ENCODE measurements around the gene GAS5.

DNA sequence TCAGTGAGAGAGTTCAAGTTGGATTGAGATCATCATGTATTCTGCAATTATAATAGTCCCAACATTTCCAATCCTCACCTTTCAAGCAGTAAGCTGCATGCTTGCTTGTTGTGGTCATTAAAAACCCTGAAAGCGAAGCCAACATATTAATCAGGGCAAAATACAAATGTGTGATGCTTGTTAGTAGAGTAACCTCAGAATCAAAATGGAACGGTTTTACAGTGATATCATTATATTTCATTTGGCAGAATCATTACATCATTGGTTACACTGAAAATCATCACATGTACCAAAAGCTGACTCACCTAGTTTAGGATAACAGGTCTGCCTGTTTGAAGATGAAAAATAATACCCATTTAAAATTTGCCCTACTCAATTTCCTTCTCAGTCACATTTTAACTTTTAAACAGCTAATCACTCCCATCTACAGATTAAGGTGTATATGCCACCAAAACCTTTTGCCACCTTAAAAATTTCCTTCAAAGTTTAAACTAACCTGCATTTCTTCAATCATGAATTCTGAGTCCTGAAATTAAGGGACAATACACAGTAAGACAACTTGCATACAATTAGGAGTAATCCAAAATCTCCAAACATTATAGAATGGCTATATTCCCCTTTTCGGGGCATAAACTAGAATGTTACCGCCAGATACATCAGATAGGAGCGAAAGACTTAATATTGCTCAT is 3.5 kb downstream of the GAS5 start:
- TF ChIP-seq EP300 (IDR thresholded peaks at IDR 0.05; ENCODE audit: borderline replicate concordance in 1 of 2, low read depth in 1 of 2, low read length in 1 of 2) (no peak), POLR2AphosphoS5 (IDR thresholded peaks at IDR 0.05; ENCODE audit: low read depth, low read length) (no peak; the same call in 1 of the 2 replicates), REST (IDR thresholded peaks at IDR 0.05; ENCODE audit: low read depth, low read length) (no peak), RXRA (IDR thresholded peaks at IDR 0.05; ENCODE audit: borderline replicate concordance, low read depth) (no peak), JUND (IDR thresholded peaks at IDR 0.05) (no peak), CHD2 (IDR thresholded peaks at IDR 0.05; ENCODE audit: low read length, partially characterized antibody) (no peak), PBX3 (IDR thresholded peaks at IDR 0.05) (no peak), RCOR1 (IDR thresholded peaks at IDR 0.05; ENCODE audit: low read length) (no peak), TAF1 (IDR thresholded peaks at IDR 0.05; ENCODE audit: borderline replicate concordance, low read depth, low read length) (no peak), RFX5 (IDR thresholded peaks at IDR 0.05; ENCODE audit: low read length) (no peak)
- TF ChIP-seq, protein P1, sequence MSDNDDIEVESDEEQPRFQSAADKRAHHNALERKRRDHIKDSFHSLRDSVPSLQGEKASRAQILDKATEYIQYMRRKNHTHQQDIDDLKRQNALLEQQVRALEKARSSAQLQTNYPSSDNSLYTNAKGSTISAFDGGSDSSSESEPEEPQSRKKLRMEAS (IDR thresholded peaks at IDR 0.05; ENCODE audit: low read depth) = no peak
- TF ChIP-seq, protein P2, sequence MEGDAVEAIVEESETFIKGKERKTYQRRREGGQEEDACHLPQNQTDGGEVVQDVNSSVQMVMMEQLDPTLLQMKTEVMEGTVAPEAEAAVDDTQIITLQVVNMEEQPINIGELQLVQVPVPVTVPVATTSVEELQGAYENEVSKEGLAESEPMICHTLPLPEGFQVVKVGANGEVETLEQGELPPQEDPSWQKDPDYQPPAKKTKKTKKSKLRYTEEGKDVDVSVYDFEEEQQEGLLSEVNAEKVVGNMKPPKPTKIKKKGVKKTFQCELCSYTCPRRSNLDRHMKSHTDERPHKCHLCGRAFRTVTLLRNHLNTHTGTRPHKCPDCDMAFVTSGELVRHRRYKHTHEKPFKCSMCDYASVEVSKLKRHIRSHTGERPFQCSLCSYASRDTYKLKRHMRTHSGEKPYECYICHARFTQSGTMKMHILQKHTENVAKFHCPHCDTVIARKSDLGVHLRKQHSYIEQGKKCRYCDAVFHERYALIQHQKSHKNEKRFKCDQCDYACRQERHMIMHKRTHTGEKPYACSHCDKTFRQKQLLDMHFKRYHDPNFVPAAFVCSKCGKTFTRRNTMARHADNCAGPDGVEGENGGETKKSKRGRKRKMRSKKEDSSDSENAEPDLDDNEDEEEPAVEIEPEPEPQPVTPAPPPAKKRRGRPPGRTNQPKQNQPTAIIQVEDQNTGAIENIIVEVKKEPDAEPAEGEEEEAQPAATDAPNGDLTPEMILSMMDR (IDR thresholded peaks at IDR 0.05) = no peak

Measured in SK-N-SH (cell line).